Activated CD4-positive, alpha-beta memory T cell treated with anti-CD3 and anti-CD28 coated beads, Interleukin-2, amount 10 ng/mL, durations not matched to agents 7 days and 5 days (primary cell): ENCODE results near the gene SULF2. TPM values are rescaled to one million over a fixed set of nuclear protein-coding genes. Genes with fewer than 3 reads are reported as not detected.

Source experiments
- CTCF ChIA-PET: fragments of 350-600 bp; sonication (Branson Sonifier 250); formaldehyde crosslinking; loops from one replicate; lab custom pipeline; 2021; ENCODE audit warnings: antibody characterized with exemption, inconsistent platforms; lab: Charles Lee
- POLR2A ChIA-PET: fragments of 350-600 bp; sonication (Branson Sonifier 250); formaldehyde crosslinking; loops from one replicate; lab custom pipeline; 2021; ENCODE audit warnings: antibody characterized with exemption; lab: Charles Lee
- DNase-seq: peaks from one replicate; pipeline ENCODE4 v3.0.0-alpha.2; 2020
- H3K27ac Mint-ChIP-seq: one replicate; pipeline ENCODE4 v1.8.0; 2021; ENCODE audit warnings: mild to moderate bottlenecking, mixed read lengths
- H3K27me3 Mint-ChIP-seq: one replicate; pipeline ENCODE4 v1.8.0; 2021; ENCODE audit warnings: mixed read lengths
- H3K36me3 Mint-ChIP-seq: one replicate; pipeline ENCODE4 v1.8.0; 2021; ENCODE audit warnings: low read depth, mixed read lengths
- H3K4me1 Mint-ChIP-seq: one replicate; pipeline ENCODE4 v1.8.0; 2021; ENCODE audit warnings: mixed read lengths
- H3K4me3 Mint-ChIP-seq: one replicate; pipeline ENCODE4 v1.8.0; 2021; ENCODE audit warnings: mild to moderate bottlenecking, mixed read lengths
- H3K9me3 Mint-ChIP-seq: one replicate; pipeline ENCODE4 v1.8.0; 2021; ENCODE audit warnings: mixed read lengths
- total RNA-seq, 2 experiments: library from RNA; stranded (reverse); gene quantifications; one replicate each; pipeline ENCODE4 v1.2.3, GENCODE V29; 2021

SULF2 gene
- total RNA-seq, 2 experiments from 2014 or later = 0.71 to 1.1 TPM

- POLR2A ChIA-PET = no interaction called here
- Mint-ChIP-seq H3K27ac (no peak overlapping the region), H3K4me3 (no peak overlapping the region), H3K9me3 (no peaks in the 10 kb centered on the region), H3K4me1 (peaks cover 10% of the 10 kb centered on the region), H3K27me3 (peaks cover 14% of the 10 kb centered on the region), H3K36me3 (no peaks in the 10 kb centered on the region)
- DNase-seq = no peak
- CTCF ChIA-PET = no interaction called here
These were observed 41.6 kb downstream of the SULF2 start for GRCh38 chr20:47743671-47744070.

GRCh38 chr20:47741669-47742608, 43.3 kb downstream of the SULF2 start:
- Mint-ChIP-seq H3K27ac (no peak overlapping the region), H3K27me3 (peaks cover 10% of the 10 kb centered on the region), H3K36me3 (no peaks in the 10 kb centered on the region), H3K9me3 (no peaks in the 10 kb centered on the region), H3K4me3 (no peak overlapping the region), H3K4me1 (no peaks in the 10 kb centered on the region)
- ChIA-PET CTCF (no interaction called here), POLR2A (no interaction called here)
- no peak for DNase-seq

- ChIA-PET CTCF (no interaction called here), POLR2A (no interaction called here)
- H3K27me3 Mint-ChIP-seq = peaks cover 9% of the 10 kb centered on the region
- H3K27ac Mint-ChIP-seq = no peak overlapping the region
- no peak overlapping the region for H3K4me3 Mint-ChIP-seq
- no peaks in the 10 kb centered on the region for H3K36me3 Mint-ChIP-seq
- H3K9me3 Mint-ChIP-seq = no peaks in the 10 kb centered on the region
- H3K4me1 Mint-ChIP-seq = no peaks in the 10 kb centered on the region
- no peak for DNase-seq
These were observed 44.5 kb downstream of the SULF2 start for GRCh38 chr20:47740862-47741184.

GRCh38 chr20:47740121-47740861, 45.0 kb downstream of the SULF2 start:
- no peaks in the 10 kb centered on the region for H3K36me3 Mint-ChIP-seq
- H3K27me3 Mint-ChIP-seq = peaks cover 9% of the 10 kb centered on the region
- no peaks in the 10 kb centered on the region for H3K4me1 Mint-ChIP-seq
- DNase-seq = no peak
- H3K4me3 Mint-ChIP-seq = no peak overlapping the region
- CTCF ChIA-PET = no interaction called here
- H3K27ac Mint-ChIP-seq = no peak overlapping the region
- no peaks in the 10 kb centered on the region for H3K9me3 Mint-ChIP-seq
- POLR2A ChIA-PET = no interaction called here

GRCh38 chr20:47737923-47738322, 47.4 kb downstream of the SULF2 start:
- Mint-ChIP-seq H3K4me3 (no peak overlapping the region), H3K4me1 (no peaks in the 10 kb centered on the region), H3K27me3 (peaks cover 5% of the 10 kb centered on the region), H3K9me3 (no peaks in the 10 kb centered on the region), H3K36me3 (no peaks in the 10 kb centered on the region), H3K27ac (no peak overlapping the region)
- no peak for DNase-seq
- CTCF ChIA-PET = no interaction called here
- POLR2A ChIA-PET = no interaction called here

GRCh38 chr20:47736570-47737152, 48.6 kb downstream of the SULF2 start:
- POLR2A ChIA-PET = no interaction called here
- no peaks in the 10 kb centered on the region for H3K36me3 Mint-ChIP-seq
- no peak overlapping the region for H3K27ac Mint-ChIP-seq
- H3K4me3 Mint-ChIP-seq = no peak overlapping the region
- peaks cover 5% of the 10 kb centered on the region for H3K27me3 Mint-ChIP-seq
- H3K4me1 Mint-ChIP-seq = peaks cover 6% of the 10 kb centered on the region
- no peaks in the 10 kb centered on the region for H3K9me3 Mint-ChIP-seq
- DNase-seq = no peak
- CTCF ChIA-PET = no interaction called here

GRCh38 chr20:47735412-47736400, 49.6 kb downstream of the SULF2 start:
- ChIA-PET CTCF (no interaction called here), POLR2A (no interaction called here)
- H3K36me3 Mint-ChIP-seq = peaks cover 2% of the 10 kb centered on the region

GRCh38 chr20:47734870-47735269, 50.4 kb downstream of the SULF2 start:
- Mint-ChIP-seq H3K27ac (no peak overlapping the region), H3K9me3 (no peaks in the 10 kb centered on the region), H3K27me3 (peaks cover 7% of the 10 kb centered on the region), H3K36me3 (peaks cover 2% of the 10 kb centered on the region), H3K4me1 (peaks cover 12% of the 10 kb centered on the region), H3K4me3 (no peak overlapping the region)
- ChIA-PET POLR2A (no interaction called here), CTCF (no interaction called here)
- DNase-seq = no peak

More at GRCh38 chr20:47735412-47736400, 49.6 kb downstream of the SULF2 start:
- H3K27me3 Mint-ChIP-seq = peaks cover 7% of the 10 kb centered on the region
- H3K4me1 Mint-ChIP-seq = peaks cover 9% of the 10 kb centered on the region
- no peaks in the 10 kb centered on the region for H3K9me3 Mint-ChIP-seq
- no peak for DNase-seq
- H3K4me3 Mint-ChIP-seq = no peak overlapping the region
- H3K27ac Mint-ChIP-seq = no peak overlapping the region

GRCh38 chr20:47733892-47734291, 51.4 kb downstream of the SULF2 start:
- ChIA-PET POLR2A (no interaction called here), CTCF (no interaction called here)
- Mint-ChIP-seq H3K27ac (no peak overlapping the region), H3K4me1 (peaks cover 20% of the 10 kb centered on the region), H3K36me3 (peaks cover 2% of the 10 kb centered on the region), H3K4me3 (no peak overlapping the region), H3K9me3 (no peaks in the 10 kb centered on the region), H3K27me3 (peaks cover 7% of the 10 kb centered on the region)
- DNase-seq = no peak

- CTCF ChIA-PET = no interaction called here
- H3K4me1 Mint-ChIP-seq = peaks cover 50% of the 10 kb centered on the region
- DNase-seq = no peak
- H3K27ac Mint-ChIP-seq = no peak overlapping the region
- POLR2A ChIA-PET = no interaction called here
- H3K27me3 Mint-ChIP-seq = peaks cover 2% of the 10 kb centered on the region
- H3K4me3 Mint-ChIP-seq = no peak overlapping the region
- peaks cover 9% of the 10 kb centered on the region for H3K36me3 Mint-ChIP-seq
- no peaks in the 10 kb centered on the region for H3K9me3 Mint-ChIP-seq
These were observed 54.5 kb downstream of the SULF2 start for GRCh38 chr20:47730744-47731143.

GRCh38 chr20:47729472-47729871, 55.8 kb downstream of the SULF2 start:
- Mint-ChIP-seq H3K4me1 (peaks cover 63% of the 10 kb centered on the region), H3K27me3 (peaks cover 2% of the 10 kb centered on the region), H3K36me3 (peaks cover 9% of the 10 kb centered on the region), H3K27ac (peak overlapping the region; percentile 99), H3K9me3 (no peaks in the 10 kb centered on the region), H3K4me3 (peak overlapping the region; percentile 42)
- ChIA-PET CTCF (interaction anchor here (0.6 kb wide), 1 partner anchor 1176 kb away, joined by 4 read pairs; no protein-coding TSS in a partner anchor), POLR2A (no interaction called here)
- DNase-seq = no peak

- Mint-ChIP-seq H3K9me3 (no peaks in the 10 kb centered on the region), H3K27me3 (peaks cover 2% of the 10 kb centered on the region), H3K36me3 (peaks cover 9% of the 10 kb centered on the region), H3K4me1 (peaks cover 69% of the 10 kb centered on the region), H3K4me3 (peak overlapping the region; percentile 79), H3K27ac (peak overlapping the region; percentile 99)
- no peak for DNase-seq
- POLR2A ChIA-PET = interaction anchor here (0.7 to 1.4 kb wide), 5 partner anchors 32 to 225 kb away, joined by 3 to 4 read pairs (median 4); no protein-coding TSS in a partner anchor
- CTCF ChIA-PET = interaction anchor here (1.7 to 3.9 kb wide), 2 partner anchors 167 to 892 kb away, joined by 7 to 34 read pairs; no protein-coding TSS in a partner anchor
These were observed 57.3 kb downstream of the SULF2 start for GRCh38 chr20:47727909-47728361.
